Activated T-cell treated with anti-CD3 and anti-CD28 coated beads, Interleukin-2, amount 50 U/mL, for 72 hours (primary cell): ENCODE results near the gene ZBED2. TPM values are rescaled to one million over a fixed set of nuclear protein-coding genes. Genes with fewer than 3 reads are reported as not detected.

Source experiments
- ATAC-seq, 2 donors: fragments of 150-1000 bp; cut with Tn5 transposase; replicated peaks in 1 of 2; 2 replicates each; pipeline ENCODE4 v1.10.0; 2021; ENCODE audit warnings: moderate library complexity in 2 of 2, mild to moderate bottlenecking in 1 of 2
- DNase-seq, 2 donors: peaks; one replicate each; pipeline ENCODE4 v3.0.0; 2021 to 2022; ENCODE audit warnings: mixed read lengths in 1 of 2
- H3K27ac Mint-ChIP-seq: one replicate; pipeline ENCODE4 v1.8.0; 2022; ENCODE audit warnings: mild to moderate bottlenecking, moderate library complexity, mixed read lengths
- H3K27me3 Mint-ChIP-seq: one replicate; pipeline ENCODE4 v1.8.0; 2022; ENCODE audit warnings: low read depth, mixed read lengths
- H3K36me3 Mint-ChIP-seq, 2 donors: one replicate each; pipeline ENCODE4 v1.8.0; 2022; ENCODE audit warnings: mixed read lengths in 2 of 2, mild to moderate bottlenecking in 1 of 2; ENCODE audit not compliant: insufficient read depth in 2 of 2
- H3K4me1 Mint-ChIP-seq: one replicate; pipeline ENCODE4 v1.8.0; 2022; ENCODE audit warnings: low read depth, mixed read lengths
- H3K4me3 Mint-ChIP-seq, 2 donors: one replicate each; pipeline ENCODE4 v1.8.0; 2022; ENCODE audit warnings: mild to moderate bottlenecking in 2 of 2, mixed read lengths in 2 of 2, moderate library complexity in 2 of 2
- H3K9me3 Mint-ChIP-seq, 2 donors: one replicate each; pipeline ENCODE4 v1.8.0; 2022; ENCODE audit warnings: mixed read lengths in 2 of 2
- total RNA-seq, 2 donors: library from RNA; stranded (reverse); gene quantifications; one replicate each; pipeline ENCODE4 v1.2.3, GENCODE V29; 2022

The ZBED2 gene
- total RNA-seq, 2 donors from 2014 or later = 360 to 597 TPM

DNA sequence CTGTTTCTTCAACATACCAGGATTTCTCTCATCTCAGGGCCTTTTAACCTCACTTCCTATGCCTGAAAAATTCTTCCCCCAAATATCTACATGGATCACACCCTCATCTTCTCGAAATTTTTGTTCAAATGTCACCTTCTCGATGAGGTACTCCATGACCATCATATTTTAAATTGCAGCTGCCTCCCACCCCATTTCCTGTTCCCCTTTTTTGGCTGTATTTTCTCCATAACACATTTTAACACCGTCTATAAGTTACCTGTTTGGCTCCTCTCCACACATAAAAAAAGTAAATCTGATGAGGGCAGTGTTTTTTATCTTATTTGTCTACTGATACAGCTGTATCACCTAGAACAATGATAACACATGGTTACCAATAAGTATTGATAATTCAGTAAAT, 20.7 kb upstream of the ZBED2 start:
- ATAC-seq = no peak
- no peak for DNase-seq
- no peaks in the 10 kb centered on the region for H3K27me3 Mint-ChIP-seq
- peaks cover 86% of the 10 kb centered on the region for H3K4me1 Mint-ChIP-seq
- H3K9me3 Mint-ChIP-seq = no peaks in the 10 kb centered on the region
- H3K27ac Mint-ChIP-seq = peak overlapping the region; percentile 100
- peak overlapping the region; percentile 59 to 73 for H3K4me3 Mint-ChIP-seq
- peaks cover 12 to 13% of the 10 kb centered on the region in 2 donors for H3K36me3 Mint-ChIP-seq

DNA sequence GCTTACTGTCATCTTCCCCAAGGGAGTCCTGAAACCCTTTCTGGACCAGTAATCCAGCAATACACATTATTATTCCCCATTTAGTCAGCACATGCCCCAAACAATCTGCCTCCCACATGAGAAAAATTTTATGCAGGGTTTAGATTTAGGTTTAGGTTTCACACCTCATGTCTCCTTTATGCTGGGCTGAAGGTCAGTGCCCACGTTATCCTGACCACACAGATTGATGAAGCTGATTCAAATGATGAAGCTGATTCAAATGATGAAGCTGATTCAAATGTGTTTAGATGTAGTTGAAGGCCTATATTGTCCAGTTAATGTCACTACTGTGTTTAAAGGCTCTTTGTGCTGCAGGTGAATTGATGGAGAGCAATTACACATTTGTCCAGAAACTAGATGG, 18.1 kb upstream of the ZBED2 start:
- H3K9me3 Mint-ChIP-seq = no peaks in the 10 kb centered on the region
- ATAC-seq (peak; percentile 1 to 8), DNase-seq (no peak)
- peaks cover 16 to 20% of the 10 kb centered on the region in 2 donors for H3K36me3 Mint-ChIP-seq
- peak overlapping the region; percentile 100 for H3K27ac Mint-ChIP-seq
- H3K4me3 Mint-ChIP-seq = peak overlapping the region; percentile 70 to 75
- peaks cover 100% of the 10 kb centered on the region for H3K4me1 Mint-ChIP-seq
- no peaks in the 10 kb centered on the region for H3K27me3 Mint-ChIP-seq

DNA sequence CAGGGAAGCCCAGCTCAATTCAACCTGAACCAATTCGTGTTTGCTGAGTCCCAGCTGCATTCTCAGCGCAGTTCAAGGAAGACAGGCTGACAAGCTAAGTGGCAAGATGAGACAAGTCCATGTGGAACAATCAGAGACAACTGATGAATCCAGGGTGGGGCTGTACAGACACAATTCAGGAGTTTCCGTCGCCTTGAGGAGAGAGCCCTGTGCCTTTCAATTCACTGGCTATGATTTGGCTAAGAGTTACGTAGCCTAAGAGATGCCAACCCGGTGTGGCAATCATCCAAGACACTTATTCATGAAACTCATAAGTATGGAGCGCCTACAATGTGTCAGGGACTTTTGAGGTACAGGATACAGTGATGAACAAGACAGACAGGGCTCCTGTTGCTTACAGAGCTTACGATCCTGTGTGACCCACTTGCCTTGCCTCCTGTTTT, 15.5 kb upstream of the ZBED2 start:
- Mint-ChIP-seq H3K36me3 (peaks cover 21 to 27% of the 10 kb centered on the region in 2 donors), H3K27ac (peak overlapping the region; percentile 100), H3K27me3 (no peaks in the 10 kb centered on the region), H3K4me1 (peaks cover 100% of the 10 kb centered on the region), H3K4me3 (peak overlapping the region; percentile 70 to 96), H3K9me3 (no peaks in the 10 kb centered on the region)
- peak; percentile 53 to 58 for DNase-seq
- ATAC-seq = peak; percentile 58 to 59

DNA sequence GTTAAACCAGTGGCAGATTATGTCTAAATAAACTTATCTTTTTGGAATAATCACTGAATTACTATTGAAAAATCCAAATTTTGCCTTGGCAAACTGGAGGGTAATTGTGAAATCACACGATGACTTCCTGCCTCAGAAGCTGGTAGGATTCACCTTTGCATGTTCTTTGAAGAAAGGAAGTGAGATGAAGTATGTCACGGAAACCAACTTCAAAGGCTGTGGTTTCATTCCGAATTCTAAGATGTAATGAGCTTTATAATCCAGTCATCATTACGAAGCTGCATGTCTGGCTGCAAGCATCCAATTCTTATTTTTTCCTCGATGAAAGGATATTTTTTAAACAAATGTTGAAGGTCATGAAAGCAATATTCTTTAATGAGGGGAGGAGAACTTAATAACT, 15.0 kb upstream of the ZBED2 start:
- DNase-seq (peak; percentile 45 to 59), ATAC-seq (peak; percentile 58 to 65)
- Mint-ChIP-seq H3K9me3 (no peaks in the 10 kb centered on the region), H3K36me3 (peaks cover 21 to 27% of the 10 kb centered on the region in 2 donors), H3K27ac (peak overlapping the region; percentile 100), H3K4me3 (peak overlapping the region; percentile 70 to 96), H3K4me1 (peaks cover 100% of the 10 kb centered on the region), H3K27me3 (no peaks in the 10 kb centered on the region)

DNA sequence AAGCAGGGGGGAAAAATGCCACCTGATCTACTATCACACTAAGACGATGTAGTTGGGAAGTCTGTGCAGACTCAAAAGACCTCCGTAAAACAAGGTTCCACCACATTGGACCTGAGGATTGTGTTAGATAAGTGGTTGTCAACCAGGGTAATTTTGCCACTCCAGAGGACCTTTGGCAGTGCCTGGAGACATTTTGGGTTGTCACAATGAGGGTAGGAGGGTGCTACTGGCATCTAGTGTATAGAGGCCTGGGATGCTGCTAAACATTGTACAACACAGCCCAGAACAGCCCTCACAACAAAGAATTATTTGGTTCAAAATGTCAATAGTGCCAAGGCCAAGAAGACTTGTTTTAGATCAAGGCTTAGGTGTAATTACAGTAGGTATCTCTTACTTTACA, 14.6 kb upstream of the ZBED2 start:
- Mint-ChIP-seq H3K36me3 (peaks cover 18 to 23% of the 10 kb centered on the region in 2 donors), H3K9me3 (no peaks in the 10 kb centered on the region), H3K4me3 (peak overlapping the region; percentile 70 to 96), H3K27me3 (no peaks in the 10 kb centered on the region), H3K27ac (peak overlapping the region; percentile 100), H3K4me1 (peaks cover 100% of the 10 kb centered on the region)
- DNase-seq = no peak
- ATAC-seq = peak in 1 of 2 donors; percentile 5

DNA sequence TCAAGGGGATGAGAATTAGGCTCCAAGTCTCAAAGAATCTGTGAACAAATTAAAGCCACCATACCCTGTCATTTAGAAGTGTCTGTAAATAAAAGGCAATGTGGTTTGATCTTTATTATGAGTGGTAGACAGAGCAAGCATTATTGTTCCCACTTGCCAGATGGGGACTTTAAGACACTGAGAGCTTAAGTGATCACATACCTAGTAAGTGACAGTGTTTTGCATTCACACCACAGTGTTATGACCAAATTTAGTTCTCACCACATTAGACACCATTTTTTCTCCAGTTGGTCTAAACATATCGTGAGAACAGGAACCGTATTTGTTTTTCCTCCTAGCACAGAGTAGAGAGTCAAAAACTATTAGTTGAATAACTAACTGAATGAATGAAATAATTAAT, 13.2 kb upstream of the ZBED2 start:
- H3K36me3 Mint-ChIP-seq = peaks cover 16 to 21% of the 10 kb centered on the region in 2 donors
- ATAC-seq (peak; percentile 42 to 54), DNase-seq (no peak)
- no peaks in the 10 kb centered on the region for H3K27me3 Mint-ChIP-seq
- H3K27ac Mint-ChIP-seq = peak overlapping the region; percentile 100
- H3K4me1 Mint-ChIP-seq = peaks cover 100% of the 10 kb centered on the region
- no peaks in the 10 kb centered on the region for H3K9me3 Mint-ChIP-seq
- H3K4me3 Mint-ChIP-seq = peak overlapping the region; percentile 64 to 73

DNA sequence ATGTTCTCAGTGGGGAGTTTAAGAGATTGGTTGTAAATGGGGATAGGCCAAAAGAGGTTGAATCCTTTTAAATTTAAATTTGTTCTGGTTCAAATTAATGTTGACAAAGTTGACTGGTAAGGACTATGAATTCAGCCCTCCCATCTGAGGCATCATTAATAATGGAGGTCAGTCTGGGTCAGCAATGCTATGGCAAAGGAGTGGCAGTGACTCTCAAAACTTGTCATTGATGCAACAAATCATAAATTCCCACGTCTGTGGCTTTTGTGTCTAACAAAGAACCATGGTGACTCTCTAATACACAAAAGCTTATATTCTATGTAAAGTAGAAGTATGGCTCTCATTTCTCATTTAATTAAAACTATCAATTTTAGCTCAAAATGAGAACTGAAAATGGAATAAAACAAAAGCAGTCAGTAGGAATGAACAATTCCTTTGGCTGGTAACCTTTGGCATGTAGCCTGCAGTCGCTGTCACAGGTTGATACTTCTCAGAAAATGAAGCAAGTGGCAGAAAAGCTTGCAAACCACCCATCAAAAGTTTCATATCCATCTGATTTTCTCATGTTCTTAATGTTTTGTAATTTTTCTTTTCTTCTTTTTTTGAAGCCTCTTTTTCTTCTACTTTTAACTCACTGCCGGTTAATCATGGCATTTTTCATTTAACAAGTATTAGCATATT, 12.2 kb upstream of the ZBED2 start:
- Mint-ChIP-seq H3K36me3 (peaks cover 16 to 21% of the 10 kb centered on the region in 2 donors), H3K9me3 (no peaks in the 10 kb centered on the region), H3K27ac (peak overlapping the region; percentile 100), H3K4me1 (peaks cover 100% of the 10 kb centered on the region), H3K27me3 (no peaks in the 10 kb centered on the region), H3K4me3 (peak overlapping the region; percentile 64 to 73)
- DNase-seq = no peak
- no peak for ATAC-seq

DNA sequence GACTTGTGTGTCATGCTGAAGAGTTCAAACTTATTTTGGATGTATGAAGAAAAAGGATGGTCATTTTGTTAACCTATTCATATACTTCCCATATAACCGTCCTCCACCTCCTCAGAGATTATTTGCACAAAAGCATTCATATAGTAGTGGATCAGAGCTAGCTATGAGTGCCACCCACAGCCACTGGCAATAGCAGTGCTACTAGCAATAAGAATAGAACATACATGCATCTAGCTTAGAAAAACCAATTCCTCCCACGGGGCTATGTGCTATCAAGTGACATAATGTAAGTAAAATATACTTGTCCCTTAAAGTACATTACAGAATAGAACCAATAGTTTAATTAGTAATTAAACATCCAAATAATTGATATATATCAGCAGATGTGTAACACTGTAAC, 10.3 kb upstream of the ZBED2 start:
- ATAC-seq = peak; percentile 25 to 38
- Mint-ChIP-seq H3K36me3 (peaks cover 13 to 23% of the 10 kb centered on the region in 2 donors), H3K4me3 (peak overlapping the region; percentile 50 to 63), H3K27ac (peak overlapping the region; percentile 100), H3K9me3 (no peaks in the 10 kb centered on the region), H3K4me1 (peaks cover 99% of the 10 kb centered on the region), H3K27me3 (no peaks in the 10 kb centered on the region)
- DNase-seq = no peak

DNA sequence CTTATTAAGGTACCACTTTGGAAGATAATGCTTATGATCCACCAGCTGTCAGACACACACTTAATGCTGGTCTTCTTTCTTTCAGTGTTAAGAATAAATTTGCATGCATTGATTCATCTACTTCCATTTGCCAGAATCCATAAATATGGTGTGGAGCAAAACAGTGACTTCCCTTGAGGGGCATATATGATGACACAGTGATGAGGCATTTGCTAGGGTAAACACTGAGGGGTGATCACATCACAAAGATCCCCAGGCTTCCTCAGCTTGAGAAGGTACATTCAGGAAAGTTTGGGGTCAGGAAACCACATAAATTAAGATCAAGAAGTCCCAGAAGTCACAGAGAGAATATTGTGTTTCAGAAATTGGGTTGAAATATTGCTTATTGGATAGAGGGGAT, 9.9 kb upstream of the ZBED2 start:
- H3K27ac Mint-ChIP-seq = peak overlapping the region; percentile 100
- H3K27me3 Mint-ChIP-seq = no peaks in the 10 kb centered on the region
- ATAC-seq = peak; percentile 61 to 67
- DNase-seq = peak in 1 of 2 donors; percentile 38
- peak overlapping the region; percentile 54 to 63 for H3K4me3 Mint-ChIP-seq
- peaks cover 99% of the 10 kb centered on the region for H3K4me1 Mint-ChIP-seq
- H3K36me3 Mint-ChIP-seq = peaks cover 17 to 26% of the 10 kb centered on the region in 2 donors
- H3K9me3 Mint-ChIP-seq = no peaks in the 10 kb centered on the region

DNA sequence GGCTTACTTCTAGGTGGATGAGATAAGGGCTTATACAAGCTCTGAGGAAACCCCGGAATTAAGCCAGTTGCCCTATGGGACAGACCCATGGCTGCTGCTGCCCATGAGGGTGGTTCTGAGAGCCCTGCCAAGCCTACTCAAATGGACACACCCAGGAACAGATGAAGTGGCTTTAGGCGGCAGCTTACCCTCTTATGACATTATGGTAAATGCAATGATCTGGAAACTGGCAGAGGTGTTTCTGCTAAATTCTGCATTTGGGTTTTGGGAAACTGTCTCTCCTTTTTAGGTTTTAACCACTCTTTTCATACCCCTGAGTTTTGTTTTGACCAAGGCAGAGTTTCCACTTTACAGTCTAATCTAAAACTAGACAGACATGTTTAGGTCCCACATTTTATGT, 9.0 kb upstream of the ZBED2 start:
- H3K4me3 Mint-ChIP-seq = peak overlapping the region; percentile 54 to 63
- peaks cover 98% of the 10 kb centered on the region for H3K4me1 Mint-ChIP-seq
- peak; percentile 69 to 72 for ATAC-seq
- H3K36me3 Mint-ChIP-seq = peaks cover 20 to 29% of the 10 kb centered on the region in 2 donors
- H3K27ac Mint-ChIP-seq = peak overlapping the region; percentile 100
- H3K27me3 Mint-ChIP-seq = no peaks in the 10 kb centered on the region
- H3K9me3 Mint-ChIP-seq = no peaks in the 10 kb centered on the region
- DNase-seq = peak; percentile 61 to 74

DNA sequence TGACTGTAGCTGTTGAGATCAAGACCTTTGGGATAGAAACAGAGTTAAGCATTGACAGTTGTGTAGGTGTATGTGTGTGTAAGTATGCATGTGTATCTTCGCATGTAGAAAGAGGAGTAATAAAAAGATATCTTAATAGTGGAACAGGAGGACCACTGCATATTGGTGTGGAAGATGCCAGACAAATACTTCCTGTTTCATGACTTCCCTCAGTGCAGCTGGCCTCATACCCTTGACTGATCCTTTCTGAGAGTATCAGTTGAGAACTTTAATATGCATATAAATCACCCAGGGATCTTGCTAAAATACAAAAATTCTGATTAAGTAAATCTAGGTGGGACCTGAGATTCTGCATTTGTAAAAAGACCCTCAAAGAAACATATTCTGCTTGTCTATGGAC, 8.5 kb upstream of the ZBED2 start:
- no peaks in the 10 kb centered on the region for H3K27me3 Mint-ChIP-seq
- DNase-seq = no peak
- H3K27ac Mint-ChIP-seq = peak overlapping the region; percentile 100
- H3K4me3 Mint-ChIP-seq = peak overlapping the region; percentile 54 to 63
- H3K36me3 Mint-ChIP-seq = peaks cover 16 to 27% of the 10 kb centered on the region in 2 donors
- ATAC-seq = no peak
- H3K4me1 Mint-ChIP-seq = peaks cover 94% of the 10 kb centered on the region
- H3K9me3 Mint-ChIP-seq = no peaks in the 10 kb centered on the region

DNA sequence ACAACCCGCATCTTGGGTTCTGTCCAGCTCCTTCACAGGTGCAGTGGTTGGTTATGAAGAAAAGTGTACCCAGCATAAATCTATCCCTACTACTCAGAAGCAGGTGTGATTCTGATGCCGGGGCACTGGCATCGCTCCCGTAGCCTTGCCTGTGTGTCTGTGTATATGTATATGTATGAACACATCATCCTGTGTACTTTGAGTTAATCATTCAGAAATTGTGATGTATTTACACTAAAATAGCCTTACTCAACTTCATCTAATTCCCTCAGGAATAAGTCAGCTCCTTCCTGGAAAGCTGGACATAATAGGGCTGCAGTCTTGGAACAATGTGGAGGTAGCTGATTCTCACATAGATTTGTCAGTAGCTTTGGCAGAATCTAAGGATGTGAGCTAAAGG, 6.7 kb upstream of the ZBED2 start:
- no peaks in the 10 kb centered on the region for H3K27me3 Mint-ChIP-seq
- ATAC-seq = no peak

DNA sequence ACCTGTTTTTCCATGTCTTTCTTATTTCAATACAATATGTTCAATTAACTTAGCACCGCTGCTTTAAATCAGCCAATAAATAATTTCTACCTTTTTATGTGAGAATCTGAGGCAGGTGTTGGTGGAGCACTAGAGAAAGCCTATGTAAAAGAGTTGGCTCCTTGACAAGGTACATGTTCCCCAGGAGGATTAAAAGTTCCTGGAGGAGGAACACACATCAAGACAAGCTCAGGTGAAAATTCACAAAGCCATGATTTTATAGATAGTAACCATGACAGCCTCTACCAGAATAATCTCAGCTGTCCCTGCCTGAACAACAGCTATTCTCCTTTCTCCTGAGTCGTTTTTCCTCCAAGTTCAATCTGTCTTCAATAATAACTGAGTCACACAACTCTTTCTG, 3.4 kb upstream of the ZBED2 start:
- peaks cover 33 to 42% of the 10 kb centered on the region in 2 donors for H3K36me3 Mint-ChIP-seq
- peaks cover 79% of the 10 kb centered on the region for H3K4me1 Mint-ChIP-seq
- H3K27me3 Mint-ChIP-seq = no peaks in the 10 kb centered on the region
- H3K9me3 Mint-ChIP-seq = no peaks in the 10 kb centered on the region
- peak overlapping the region; percentile 100 for H3K27ac Mint-ChIP-seq
- peak overlapping the region; percentile 48 to 99 for H3K4me3 Mint-ChIP-seq
- ATAC-seq (no peak), DNase-seq (no peak)

More for the DNA sequence above, 6.7 kb upstream of the ZBED2 start:
- H3K4me3 Mint-ChIP-seq = peak overlapping the region; percentile 28 to 63
- peaks cover 14 to 28% of the 10 kb centered on the region in 2 donors for H3K36me3 Mint-ChIP-seq
- H3K4me1 Mint-ChIP-seq = peaks cover 94% of the 10 kb centered on the region
- DNase-seq = no peak
- peak overlapping the region; percentile 100 for H3K27ac Mint-ChIP-seq
- H3K9me3 Mint-ChIP-seq = no peaks in the 10 kb centered on the region
